Liver (tissue), 9 donors: Measurements from ENCODE around the gene HEATR5A. TPM values are rescaled to one million over a fixed set of nuclear protein-coding genes. Genes with fewer than 3 reads are reported as not detected.

Experiments used
- DNase-seq: peaks from one replicate; pipeline ENCODE4 v3.0.0-alpha.2; 2017; ENCODE audit warnings: low spot score
- H3K27ac ChIP-seq, 2 donors: one replicate each; pipeline ENCODE4 v1.7.0; 2013; ENCODE audit warnings: inconsistent platforms in 2 of 2, low read length in 2 of 2, control low read depth in 1 of 2, low read depth in 1 of 2, mild to moderate bottlenecking in 1 of 2
- H3K27me3 ChIP-seq, 4 donors: one replicate each; pipeline versions ENCODE4 v1.6.1 to v1.7.0; 2013; ENCODE audit warnings: low read length in 3 of 4, inconsistent platforms in 1 of 4, mild to moderate bottlenecking in 1 of 4, moderate library complexity in 1 of 4; ENCODE audit not compliant: control insufficient read depth in 4 of 4, insufficient read depth in 4 of 4
- H3K36me3 ChIP-seq, 4 donors: one replicate each; pipeline versions ENCODE4 v1.6.1 to v1.7.0; 2013; ENCODE audit warnings: low read length in 3 of 4, mild to moderate bottlenecking in 3 of 4, low read depth in 1 of 4, moderate library complexity in 1 of 4; ENCODE audit not compliant: control insufficient read depth in 4 of 4, insufficient read depth in 3 of 4
- H3K4me1 ChIP-seq, 4 donors: one replicate each; pipeline versions ENCODE4 v1.6.1 to v1.7.0; 2013; ENCODE audit warnings: low read length in 3 of 4, mild to moderate bottlenecking in 3 of 4, moderate library complexity in 1 of 4; ENCODE audit not compliant: control insufficient read depth in 4 of 4, insufficient read depth in 4 of 4
- H3K4me3 ChIP-seq, 3 donors: one replicate each; pipeline versions ENCODE4 v1.6.1 to v1.7.0; 2013; ENCODE audit warnings: low read length in 3 of 3, control low read depth in 1 of 3, low read depth in 1 of 3, mild to moderate bottlenecking in 1 of 3
- H3K9ac ChIP-seq, 2 donors: one replicate each; pipeline ENCODE4 v1.7.0; 2013; ENCODE audit warnings: low read length in 2 of 2, mild to moderate bottlenecking in 2 of 2, moderate library complexity in 2 of 2, control low read depth in 1 of 2, low read depth in 1 of 2
- H3K9me3 ChIP-seq, 4 donors: one replicate each; pipeline versions ENCODE4 v1.6.1 to v1.7.0; 2013; ENCODE audit warnings: low read length in 3 of 4; ENCODE audit not compliant: control insufficient read depth in 4 of 4
- ATF3 ChIP-seq: IDR thresholded peaks from 2 replicates; pipeline ENCODE4 v1.6.1; 2016; ENCODE audit warnings: antibody characterized with exemption
- CTCF ChIP-seq: fragments of 150-350 bp; IDR thresholded peaks from 2 replicates; pipeline ENCODE4 v1.5.1; 2017; ENCODE audit warnings: improper control_type of control experiment, low read depth, low read length; ENCODE audit not compliant: missing input control
- EGR1 ChIP-seq, 2 donors: IDR thresholded peaks; 2 replicates each; pipeline ENCODE4 v1.6.1; 2016 to 2018; ENCODE audit warnings: antibody characterized with exemption in 2 of 2, low read depth in 2 of 2
- FOXA1 ChIP-seq: IDR thresholded peaks from 2 replicates; pipeline ENCODE4 v1.6.1; 2016; ENCODE audit warnings: antibody characterized with exemption
- FOXA2 ChIP-seq: IDR thresholded peaks from 2 replicates; pipeline ENCODE4 v1.6.1; 2016; ENCODE audit warnings: antibody characterized with exemption
- GABPA ChIP-seq, 2 donors: IDR thresholded peaks in 1 of 2; conservative IDR thresholded peaks in 1 of 2; 2 replicates each; pipeline ENCODE4 v1.6.1; 2016; ENCODE audit warnings: antibody characterized with exemption in 2 of 2, mild to moderate bottlenecking in 1 of 2, moderate library complexity in 1 of 2
- HNF4A ChIP-seq, 2 donors: conservative IDR thresholded peaks; 2 replicates each; pipeline ENCODE4 v1.6.1; 2016; ENCODE audit warnings: antibody characterized with exemption in 2 of 2, mild to moderate bottlenecking in 2 of 2
- HNF4G ChIP-seq: IDR thresholded peaks from 2 replicates; pipeline ENCODE4 v1.6.1; 2016; ENCODE audit warnings: antibody characterized with exemption
- JUND ChIP-seq, 2 donors: IDR thresholded peaks; 2 replicates each; pipeline ENCODE4 v1.6.1; 2016; ENCODE audit warnings: antibody characterized with exemption in 2 of 2
- MAX ChIP-seq: IDR thresholded peaks from 2 replicates; pipeline ENCODE4 v1.6.1; 2016; ENCODE audit warnings: antibody characterized with exemption
- NR2F2 ChIP-seq: IDR thresholded peaks from 2 replicates; pipeline ENCODE4 v1.6.1; 2016; ENCODE audit warnings: antibody characterized with exemption
- RAD21 ChIP-seq, 2 donors: IDR thresholded peaks; 2 replicates each; pipeline ENCODE4 v1.6.1; 2016; ENCODE audit warnings: antibody characterized with exemption in 2 of 2, mild to moderate bottlenecking in 2 of 2
- REST ChIP-seq: IDR thresholded peaks from 2 replicates; pipeline ENCODE4 v1.6.1; 2016; ENCODE audit warnings: antibody characterized with exemption, mild to moderate bottlenecking
- RXRA ChIP-seq, 2 donors: IDR thresholded peaks; 2 replicates each; pipeline ENCODE4 v1.6.1; 2017 to 2018; ENCODE audit warnings: antibody characterized with exemption in 2 of 2, mild to moderate bottlenecking in 1 of 2
- TAF1 ChIP-seq: conservative IDR thresholded peaks from 2 replicates; pipeline ENCODE4 v1.6.1; 2016; ENCODE audit warnings: antibody characterized with exemption, mild to moderate bottlenecking
- YY1 ChIP-seq: IDR thresholded peaks from 2 replicates; pipeline ENCODE4 v1.6.1; 2016; ENCODE audit warnings: antibody characterized with exemption, mild to moderate bottlenecking
- ZBTB33 ChIP-seq: IDR thresholded peaks from 2 replicates; pipeline ENCODE4 v1.6.1; 2016; ENCODE audit warnings: antibody characterized with exemption
- WGBS: extraction: QIAGEN DNeasy Blood & Tissue Kit; methylation state at CpG from one replicate; pipeline ENCODE4 v1.1.7; 2013; 5-methylcytosine and 5-hydroxymethylcytosine counted together
- polyA plus RNA-seq, 2 donors: library from polyadenylated mRNA; stranded (reverse) in 1 of 2; unstranded in 1 of 2; fragments of 200-250 nt in 1 of 2; fragments of >200 nt in 1 of 2; fragmentation: Nextera tagmentation in 1 of 2; extraction: Ambion mirVana in 1 of 2; gene quantifications; one replicate each; pipeline versions ENCODE4 v1.2.1 to v1.2.3, GENCODE V29; 2013 to 2015
- total RNA-seq, 2 donors: library from RNA; depleted of rRNA; stranded (reverse); fragments of >200 nt; gene quantifications; one replicate each; pipeline ENCODE4 v1.2.3, GENCODE V29; 2014
- donor health status: healthy.
- donor health status: healthy.
- donor health status: healthy.
- donor health status: healthy.
- donor health status: healthy.

HEATR5A gene
- total and polyA plus RNA-seq, 4 donors, result 7.3 to 22.8 (median 10.1) TPM

GRCh38 chr14:31382221-31382620 lies 38.1 kb downstream of the HEATR5A start:
- Histone ChIP-seq H3K27ac (no peak overlapping the region), H3K9ac (no peak overlapping the region), H3K9me3 (no peaks in the 10 kb centered on the region), H3K27me3 (no peaks in the 10 kb centered on the region), H3K36me3 (peaks cover 2 to 18% (median 10%) of the 10 kb centered on the region in 4 donors), H3K4me3 (no peak overlapping the region), H3K4me1 (peaks cover 0 to 6% (median 2%) of the 10 kb centered on the region in 4 donors)
- TF ChIP-seq HNF4A (conservative IDR thresholded peaks at IDR 0.05) (no peak), YY1 (no peak), ATF3 (no peak), ZBTB33 (no peak), JUND (IDR thresholded peaks at IDR 0.05) (no peak), GABPA (IDR thresholded peaks at IDR 0.05 in 1 of 2, conservative IDR thresholded peaks at IDR 0.05 in 1 of 2) (no peak), MAX (no peak), EGR1 (IDR thresholded peaks at IDR 0.05; ENCODE audit: low read depth in 2 of 2) (no peak), RXRA (IDR thresholded peaks at IDR 0.05) (no peak), NR2F2 (no peak), CTCF (no peak), RAD21 (IDR thresholded peaks at IDR 0.05) (no peak), FOXA2 (no peak), FOXA1 (no peak), TAF1 (no peak), HNF4G (no peak)
- DNase-seq, result no peak
- WGBS, result 100% methylated on average over 1 of the region's 1 CpG

- H3K36me3 ChIP-seq, result peaks cover 0 to 20% (median 9%) of the 10 kb centered on the region in 4 donors
- H3K27me3 ChIP-seq, result no peaks in the 10 kb centered on the region
- WGBS, result 95% methylated on average over 3 of the region's 3 CpGs
- TF ChIP-seq EGR1 (IDR thresholded peaks at IDR 0.05; ENCODE audit: low read depth in 2 of 2), result no peak
- TF ChIP-seq NR2F2, result no peak
- no peak for TF ChIP-seq RAD21 (IDR thresholded peaks at IDR 0.05)
- TF ChIP-seq REST, result no peak
- TF ChIP-seq FOXA2, result no peak
- TF ChIP-seq JUND (IDR thresholded peaks at IDR 0.05), result no peak
- TF ChIP-seq FOXA1, result no peak
- no peak for TF ChIP-seq GABPA (IDR thresholded peaks at IDR 0.05 in 1 of 2, conservative IDR thresholded peaks at IDR 0.05 in 1 of 2)
- no peak for TF ChIP-seq YY1
- no peak for TF ChIP-seq TAF1
- TF ChIP-seq ATF3, result no peak
- no peak for TF ChIP-seq MAX
- no peak for TF ChIP-seq HNF4A (conservative IDR thresholded peaks at IDR 0.05)
- no peak for TF ChIP-seq CTCF
- no peak overlapping the region for H3K27ac ChIP-seq
- H3K4me3 ChIP-seq, result no peak overlapping the region
- no peak overlapping the region for H3K9ac ChIP-seq
- H3K9me3 ChIP-seq, result no peaks in the 10 kb centered on the region
- DNase-seq, result no peak
- peaks cover 0 to 6% (median 2%) of the 10 kb centered on the region in 4 donors for H3K4me1 ChIP-seq
These were observed 40.2 kb downstream of the HEATR5A start for GRCh38 chr14:31380106-31380505.
